Left ventricle myocardium inferior (tissue), 1 donor: ENCODE measurements around the gene RAD51B. TPM values are rescaled to one million over a fixed set of nuclear protein-coding genes. Genes with fewer than 3 reads are reported as not detected.

Experiments
- DNase-seq: peaks from one replicate; pipeline ENCODE4 v3.0.0-alpha.2; 2020
- H3K27ac ChIP-seq: fragments of 200-600 bp; replicated peaks from 2 replicates; pipeline ENCODE4 v1.8.0; 2021
- H3K27me3 ChIP-seq: fragments of 200-600 bp; 2 replicates; pipeline ENCODE4 v1.8.0; 2021; ENCODE audit warnings: low read depth
- H3K36me3 ChIP-seq: fragments of 200-600 bp; 2 replicates; pipeline ENCODE4 v1.8.0; 2021
- H3K4me1 ChIP-seq: fragments of 200-600 bp; 2 replicates; pipeline ENCODE4 v1.8.0; 2021
- H3K4me3 ChIP-seq: fragments of 200-600 bp; 2 replicates; pipeline ENCODE4 v1.8.0; 2021; ENCODE audit warnings: mild to moderate bottlenecking, moderate library complexity
- H3K9me3 ChIP-seq: fragments of 200-600 bp; replicated peaks from 2 replicates; pipeline ENCODE4 v1.8.0; 2021
- intact Hi-C: fragments of 100-400 bp; cut with micrococcal nuclease; formaldehyde crosslinking; loops from one replicate; pipeline ENCODE4 v1.11.0; 2022
- total RNA-seq: library from RNA; stranded (reverse); fragmentation: NEBNext Ultra II Directional; extraction: Animal tissue kit (Norgen Biotek cat#: 25700); gene quantifications from one replicate; pipeline ENCODE4 v1.2.1, GENCODE V29; 2021
- TF ChIP-seq, protein P1 (sequence below): fragments of 200-600 bp; IDR thresholded peaks from 2 replicates; pipeline ENCODE4 v1.8.0; 2021; ENCODE audit warnings: antibody characterized with exemption, mild to moderate bottlenecking, borderline replicate concordance
- donor health status: DM: no; HTN: yes; CAD: no; lungs with severe emphysema.

Gene RAD51B
- total RNA-seq, 1 donor from 2014 or later = 2.4 TPM

DNA sequence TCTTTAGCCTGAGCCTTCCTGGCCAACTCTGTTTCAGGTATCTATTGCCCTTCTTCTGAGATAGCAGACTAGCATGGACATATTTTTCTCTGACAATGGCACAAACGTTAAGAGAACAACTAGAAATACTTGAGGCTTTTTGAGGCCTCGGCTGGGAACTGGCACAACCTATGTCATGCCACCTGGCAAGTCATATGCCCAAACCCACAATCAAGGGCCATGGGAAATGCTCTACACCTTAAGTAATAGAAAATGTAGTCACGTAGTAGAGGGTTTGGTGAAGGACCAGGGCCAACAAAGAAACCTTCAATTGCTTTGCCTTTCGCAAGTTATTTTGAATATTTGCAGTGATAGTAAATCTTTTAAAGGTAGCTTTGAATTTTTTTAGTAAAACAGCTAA lies 647.8 kb downstream of the RAD51B start:
- TF ChIP-seq, protein P1, sequence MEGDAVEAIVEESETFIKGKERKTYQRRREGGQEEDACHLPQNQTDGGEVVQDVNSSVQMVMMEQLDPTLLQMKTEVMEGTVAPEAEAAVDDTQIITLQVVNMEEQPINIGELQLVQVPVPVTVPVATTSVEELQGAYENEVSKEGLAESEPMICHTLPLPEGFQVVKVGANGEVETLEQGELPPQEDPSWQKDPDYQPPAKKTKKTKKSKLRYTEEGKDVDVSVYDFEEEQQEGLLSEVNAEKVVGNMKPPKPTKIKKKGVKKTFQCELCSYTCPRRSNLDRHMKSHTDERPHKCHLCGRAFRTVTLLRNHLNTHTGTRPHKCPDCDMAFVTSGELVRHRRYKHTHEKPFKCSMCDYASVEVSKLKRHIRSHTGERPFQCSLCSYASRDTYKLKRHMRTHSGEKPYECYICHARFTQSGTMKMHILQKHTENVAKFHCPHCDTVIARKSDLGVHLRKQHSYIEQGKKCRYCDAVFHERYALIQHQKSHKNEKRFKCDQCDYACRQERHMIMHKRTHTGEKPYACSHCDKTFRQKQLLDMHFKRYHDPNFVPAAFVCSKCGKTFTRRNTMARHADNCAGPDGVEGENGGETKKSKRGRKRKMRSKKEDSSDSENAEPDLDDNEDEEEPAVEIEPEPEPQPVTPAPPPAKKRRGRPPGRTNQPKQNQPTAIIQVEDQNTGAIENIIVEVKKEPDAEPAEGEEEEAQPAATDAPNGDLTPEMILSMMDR = no peak
- Histone ChIP-seq H3K27me3 (no peaks in the 10 kb centered on the region), H3K36me3 (no peaks in the 10 kb centered on the region), H3K4me1 (peaks cover 13% of the 10 kb centered on the region), H3K4me3 (no peak overlapping the region), H3K27ac (no peak overlapping the region), H3K9me3 (no peaks in the 10 kb centered on the region)
- intact Hi-C loops = no loop called here
- DNase-seq = no peak

DNA sequence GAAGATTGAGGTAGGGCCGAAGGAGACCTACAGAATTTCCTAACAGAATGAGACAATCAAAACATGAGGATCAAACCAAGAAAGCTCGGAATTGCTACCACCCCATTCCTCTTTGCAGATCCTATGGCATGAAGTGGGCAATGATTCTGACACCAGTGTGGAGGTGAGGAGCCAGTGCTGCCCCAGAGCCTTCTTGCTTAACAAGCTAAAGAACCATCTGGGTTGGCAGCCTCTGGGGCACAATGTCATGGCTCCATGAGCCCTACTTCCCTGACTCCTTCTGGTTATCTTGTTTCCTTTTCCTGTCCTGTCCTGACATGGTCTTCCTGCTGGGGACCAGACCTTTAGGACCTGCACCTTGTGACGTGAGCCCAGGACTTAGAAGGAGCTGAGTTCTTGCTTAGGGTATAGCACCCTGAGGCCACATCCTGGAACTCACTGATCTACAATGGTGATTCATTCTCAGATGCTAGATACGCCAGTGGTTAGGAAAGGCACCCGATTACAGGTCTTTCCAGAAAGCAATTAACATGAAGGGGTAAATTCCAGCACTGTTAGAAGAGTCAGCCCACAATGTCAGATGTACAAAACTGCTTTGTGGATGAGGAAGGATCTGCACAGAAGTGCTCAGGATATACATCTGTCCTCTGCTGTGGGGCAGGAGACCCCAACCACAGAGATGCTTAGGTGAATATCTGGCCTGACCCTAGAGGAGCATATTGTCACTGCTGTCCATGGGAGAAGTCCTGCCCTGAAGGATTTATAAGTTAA lies 649.0 kb downstream of the RAD51B start:
- Histone ChIP-seq H3K4me1 (peaks cover 13% of the 10 kb centered on the region), H3K27me3 (no peaks in the 10 kb centered on the region), H3K9me3 (no peaks in the 10 kb centered on the region), H3K36me3 (no peaks in the 10 kb centered on the region), H3K4me3 (no peak overlapping the region), H3K27ac (no peak overlapping the region)
- intact Hi-C loops = no loop called here
- TF ChIP-seq, protein P1 = no peak
- DNase-seq = no peak

DNA sequence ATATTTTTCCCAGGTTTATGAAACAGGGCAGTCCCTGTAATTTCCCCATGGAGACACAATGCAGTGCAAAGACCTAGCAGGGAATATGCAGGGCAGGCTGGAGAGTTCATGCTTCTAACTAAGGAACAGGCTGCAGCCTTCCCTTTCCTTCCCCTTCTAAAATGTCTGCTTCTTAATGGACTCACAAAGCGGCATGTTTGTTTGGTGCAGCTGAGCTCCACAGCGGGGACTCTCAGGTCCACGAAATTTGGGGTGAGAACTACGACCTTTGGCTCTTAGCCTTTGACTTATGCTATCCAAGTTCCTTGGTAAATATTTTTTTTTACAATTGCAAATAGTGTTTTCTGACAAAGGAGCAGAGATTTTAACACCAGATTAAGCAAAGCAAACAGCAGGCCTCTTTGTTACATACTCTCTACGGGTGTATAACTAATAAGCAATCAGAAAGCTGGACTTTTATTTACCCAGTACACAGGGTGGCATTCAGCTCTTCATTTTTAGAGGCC lies 649.7 kb downstream of the RAD51B start:
- Histone ChIP-seq H3K4me3 (no peak overlapping the region), H3K9me3 (no peaks in the 10 kb centered on the region), H3K36me3 (no peaks in the 10 kb centered on the region), H3K27me3 (no peaks in the 10 kb centered on the region), H3K27ac (no peak overlapping the region), H3K4me1 (peaks cover 13% of the 10 kb centered on the region)
- intact Hi-C loops = no loop called here
- TF ChIP-seq, protein P1 = no peak
- no peak for DNase-seq

DNA sequence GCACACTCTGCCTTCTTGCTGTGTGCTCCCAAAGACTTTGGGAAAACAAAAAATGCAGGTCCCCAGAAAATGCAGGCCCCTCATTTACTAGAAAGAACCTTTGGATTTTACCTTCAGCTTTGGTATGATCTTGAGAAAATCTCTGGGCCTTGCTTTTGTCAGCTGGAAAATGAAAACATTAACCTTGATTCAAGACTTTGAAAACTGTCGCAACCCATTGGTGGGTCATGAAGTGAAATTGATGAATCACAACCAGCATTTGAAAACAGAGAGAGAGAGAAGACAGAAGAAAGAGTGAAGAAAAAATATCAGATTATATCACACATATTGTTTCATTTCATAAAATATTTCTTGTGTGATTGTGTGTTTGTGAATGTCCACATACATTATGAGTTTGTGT lies 650.8 kb downstream of the RAD51B start:
- intact Hi-C loops = no loop called here
- TF ChIP-seq, protein P1 = no peak
- no peaks in the 10 kb centered on the region for H3K36me3 ChIP-seq
- no peak overlapping the region for H3K4me3 ChIP-seq
- H3K9me3 ChIP-seq = no peaks in the 10 kb centered on the region
- no peak overlapping the region for H3K27ac ChIP-seq
- no peaks in the 10 kb centered on the region for H3K27me3 ChIP-seq
- DNase-seq = no peak
- peaks cover 15% of the 10 kb centered on the region for H3K4me1 ChIP-seq

DNA sequence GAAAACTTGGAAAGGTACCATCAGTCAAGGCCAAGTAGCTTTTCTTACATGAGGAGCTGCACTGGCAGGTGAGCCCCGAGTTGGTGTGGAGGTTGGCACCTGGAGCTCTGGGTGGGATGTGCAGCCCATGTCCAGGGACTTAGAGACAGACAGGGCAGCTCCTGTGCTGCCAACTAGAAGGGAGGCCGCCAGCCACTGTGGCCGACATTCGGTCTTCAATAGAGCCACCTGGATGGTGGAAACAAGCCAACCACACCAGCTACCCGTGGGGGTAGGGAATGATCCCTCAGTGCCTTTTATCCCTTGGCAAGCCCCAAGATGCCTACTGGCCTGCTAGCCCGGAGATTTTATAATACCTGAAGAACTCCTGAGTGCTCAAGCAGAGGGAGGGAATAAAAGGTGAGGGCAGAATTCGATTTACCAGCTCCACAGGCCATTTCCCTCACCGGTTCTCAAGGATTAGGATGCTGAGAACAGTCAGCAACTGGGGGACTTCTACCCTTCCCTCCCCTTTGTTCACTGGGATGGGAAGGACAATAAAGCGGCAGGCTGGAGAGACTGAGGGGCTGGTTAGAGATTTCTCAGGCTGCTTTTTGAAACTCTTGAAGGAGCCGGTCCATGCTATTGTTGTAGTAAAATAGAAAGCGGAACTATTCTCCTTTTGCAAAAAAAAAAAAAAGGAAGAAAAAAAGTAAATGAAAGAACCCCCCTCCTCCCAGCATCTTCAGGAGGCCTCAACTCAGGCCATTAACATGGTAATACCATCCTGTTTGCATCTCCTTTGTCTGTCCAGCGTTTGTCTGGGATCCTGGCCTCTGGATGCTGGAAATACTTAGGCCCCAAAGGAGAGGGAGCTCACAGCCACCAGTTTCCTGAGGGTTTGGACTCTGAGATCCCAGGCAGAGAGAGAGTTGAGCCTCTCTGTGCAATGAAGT lies 651.7 kb downstream of the RAD51B start:
- no peaks in the 10 kb centered on the region for H3K36me3 ChIP-seq
- TF ChIP-seq, protein P1 = no peak
- no peaks in the 10 kb centered on the region for H3K27me3 ChIP-seq
- no peak overlapping the region for H3K4me3 ChIP-seq
- H3K4me1 ChIP-seq = peaks cover 20% of the 10 kb centered on the region
- no peaks in the 10 kb centered on the region for H3K9me3 ChIP-seq
- intact Hi-C loops = no loop called here
- DNase-seq = no peak
- no peak overlapping the region for H3K27ac ChIP-seq
